Thyroid gland (tissue), 4 donors: ENCODE data around the gene GPR158. TPM values are rescaled to one million over a fixed set of nuclear protein-coding genes. Genes with fewer than 3 reads are reported as not detected.

Experiments
- DNase-seq, 2 donors: peaks; one replicate each; pipeline ENCODE4 v3.0.0-alpha.2; 2019
- H3K27ac ChIP-seq, 3 donors: fragments of 200-600 bp; sonication (generic); 1 replicate in 2 of 3; 2 replicates in 1 of 3; pipeline ENCODE4 v1.5.1; 2016 to 2019; ENCODE audit warnings: mild to moderate bottlenecking in 1 of 3, moderate library complexity in 1 of 3
- H3K27me3 ChIP-seq: fragments of 200-600 bp; sonication (generic); one replicate; pipeline ENCODE4 v1.5.1; 2019
- H3K36me3 ChIP-seq, 2 donors: fragments of 200-600 bp; sonication (generic); one replicate each; pipeline ENCODE4 v1.5.1; 2016 to 2019
- H3K4me1 ChIP-seq, 2 donors: fragments of 200-600 bp; sonication (generic); one replicate each; pipeline ENCODE4 v1.5.1; 2017 to 2019
- H3K4me3 ChIP-seq, 3 donors: fragments of 200-600 bp; sonication (generic); replicated peaks in 1 of 3; 1 replicate in 2 of 3; 2 replicates in 1 of 3; pipeline ENCODE4 v1.5.1; 2016; ENCODE audit warnings: mild to moderate bottlenecking in 1 of 3
- H3K9me3 ChIP-seq: fragments of 200-600 bp; sonication (generic); one replicate; pipeline ENCODE4 v1.5.1; 2017
- CTCF ChIP-seq, 6 experiments: fragments of 200-600 bp in 3 of 6; fragments of 450-650 bp in 3 of 6; sonication (generic) in 3 of 6; IDR thresholded peaks; one replicate each; pipeline ENCODE4 v1.5.1; 2016 to 2019; ENCODE audit warnings: antibody characterized with exemption in 6 of 6, mild to moderate bottlenecking in 2 of 6, inconsistent platforms in 1 of 6, moderate library complexity in 1 of 6
- POLR2A ChIP-seq, 2 donors: fragments of 450-650 bp; IDR thresholded peaks; one replicate each; pipeline ENCODE4 v1.6.1; 2017; ENCODE audit warnings: antibody characterized with exemption in 2 of 2, mild to moderate bottlenecking in 2 of 2, moderate library complexity in 1 of 2
- WGBS, 2 donors: methylation state at CpG; one replicate each; pipeline ENCODE4 v1.1.5; 2017; 5-methylcytosine and 5-hydroxymethylcytosine counted together
- intact Hi-C: fragments of 100-400 bp; cut with DNase I; formaldehyde crosslinking; loops from one replicate; pipeline ENCODE4 v1.15.1; 2023
- total RNA-seq, 4 donors: library from RNA; depleted of rRNA; stranded (reverse); fragments of >200 nt; gene quantifications; one replicate each; pipeline ENCODE4 v1.2.3, GENCODE V29; 2016

GPR158 gene
- total RNA-seq, 4 donors from 2014 or later = 0.13 to 1.9 (median 1.2) TPM

- DNase-seq = no peak
- H3K27me3 ChIP-seq = no peaks in the 10 kb centered on the region
- H3K4me1 ChIP-seq = no peaks in the 10 kb centered on the region
- no peaks in the 10 kb centered on the region for H3K9me3 ChIP-seq
- WGBS, 2 donors = 90 to 96% methylated on average over 1 of the region's 1 CpG
- TF ChIP-seq POLR2A (IDR thresholded peaks at IDR 0.05) (no peak), CTCF (IDR thresholded peaks at IDR 0.05) (no peak)
- H3K27ac ChIP-seq = no peak overlapping the region
- no peaks in the 10 kb centered on the region for H3K36me3 ChIP-seq
- no peak overlapping the region for H3K4me3 ChIP-seq
- intact Hi-C loops = no loop called here
Measured at GRCh38 chr10:25278180-25278579, 103.4 kb downstream of the GPR158 start.

GRCh38 chr10:25280076-25280475 lies 105.3 kb downstream of the GPR158 start:
- H3K4me3 ChIP-seq = no peak overlapping the region
- H3K27me3 ChIP-seq = no peaks in the 10 kb centered on the region
- intact Hi-C loops = no loop called here
- no peaks in the 10 kb centered on the region for H3K9me3 ChIP-seq
- no peak overlapping the region for H3K27ac ChIP-seq
- 96 to 98% methylated on average over 1 of the region's 1 CpG for WGBS, 2 donors
- TF ChIP-seq POLR2A (IDR thresholded peaks at IDR 0.05) = no peak
- no peak for TF ChIP-seq CTCF (IDR thresholded peaks at IDR 0.05)
- no peaks in the 10 kb centered on the region for H3K36me3 ChIP-seq
- DNase-seq = no peak
- no peaks in the 10 kb centered on the region for H3K4me1 ChIP-seq

- H3K4me1 ChIP-seq = no peaks in the 10 kb centered on the region
- 85 to 89% methylated on average over 7 of the region's 7 CpGs for WGBS, 2 donors
- no peaks in the 10 kb centered on the region for H3K36me3 ChIP-seq
- no peaks in the 10 kb centered on the region for H3K9me3 ChIP-seq
- DNase-seq = no peak
- no peak overlapping the region for H3K4me3 ChIP-seq
- H3K27ac ChIP-seq = no peak overlapping the region
- no peaks in the 10 kb centered on the region for H3K27me3 ChIP-seq
- intact Hi-C loops = no loop called here
- no peak for TF ChIP-seq POLR2A (IDR thresholded peaks at IDR 0.05)
- TF ChIP-seq CTCF (IDR thresholded peaks at IDR 0.05) = no peak
Measured at GRCh38 chr10:25280573-25280972, 105.8 kb downstream of the GPR158 start.

- Histone ChIP-seq H3K36me3 (no peaks in the 10 kb centered on the region), H3K4me3 (no peak overlapping the region), H3K9me3 (no peaks in the 10 kb centered on the region), H3K27ac (no peak overlapping the region), H3K27me3 (no peaks in the 10 kb centered on the region), H3K4me1 (no peaks in the 10 kb centered on the region)
- intact Hi-C loops = no loop called here
- no peak for TF ChIP-seq CTCF (IDR thresholded peaks at IDR 0.05)
- TF ChIP-seq POLR2A (IDR thresholded peaks at IDR 0.05) = no peak
- no peak for DNase-seq
- WGBS, 2 donors = 80 to 86% methylated on average over 2 of the region's 2 CpGs
Measured at GRCh38 chr10:25285809-25286208, 111.0 kb downstream of the GPR158 start.

GRCh38 chr10:25288181-25288580 lies 113.4 kb downstream of the GPR158 start:
- no peaks in the 10 kb centered on the region for H3K9me3 ChIP-seq
- no peak overlapping the region for H3K27ac ChIP-seq
- WGBS, 2 donors = 80 to 81% methylated on average over 1 of the region's 1 CpG
- no peak overlapping the region for H3K4me3 ChIP-seq
- H3K27me3 ChIP-seq = no peaks in the 10 kb centered on the region
- intact Hi-C loops = no loop called here
- H3K36me3 ChIP-seq = no peaks in the 10 kb centered on the region
- DNase-seq = no peak
- no peaks in the 10 kb centered on the region for H3K4me1 ChIP-seq
- TF ChIP-seq POLR2A (IDR thresholded peaks at IDR 0.05) (no peak), CTCF (IDR thresholded peaks at IDR 0.05) (no peak)
